Natural killer cell (primary cell): ENCODE data around the gene DUSP22. TPM values are rescaled to one million over a fixed set of nuclear protein-coding genes. Genes with fewer than 3 reads are reported as not detected.

Source experiments
- ATAC-seq, 3 donors: fragments of 150-1000 bp in 2 of 3; fragments of 200-7000 bp in 1 of 3; cut with Tn5 transposase; 1 replicate in 1 of 3; 2 replicates in 2 of 3; pipeline ENCODE4 v1.10.0; 2021; ENCODE audit warnings: mild to moderate bottlenecking in 2 of 3, moderate library complexity in 2 of 3
- DNase-seq, 2 donors: peaks; one replicate each; pipeline versions ENCODE4 v3.0.0 to v3.0.0-alpha.2; 2013 to 2021; ENCODE audit warnings: mixed read lengths in 1 of 2
- H3K27ac ChIP-seq: one replicate; pipeline ENCODE4 v1.5.1; 2013; ENCODE audit warnings: mild to moderate bottlenecking, low read length
- H3K27me3 ChIP-seq: one replicate; pipeline ENCODE4 v1.6.1; 2013; ENCODE audit warnings: low read length; ENCODE audit not compliant: control insufficient read depth, insufficient read depth
- H3K36me3 ChIP-seq: one replicate; pipeline ENCODE4 v1.6.1; 2013; ENCODE audit warnings: low read length; ENCODE audit not compliant: control insufficient read depth, insufficient read depth
- H3K4me1 ChIP-seq: one replicate; pipeline ENCODE4 v1.6.1; 2013; ENCODE audit warnings: low read length; ENCODE audit not compliant: control insufficient read depth, insufficient read depth
- H3K4me3 ChIP-seq: one replicate; pipeline ENCODE4 v1.5.1; 2013; ENCODE audit warnings: low read length
- H3K9me3 ChIP-seq: one replicate; pipeline ENCODE4 v1.6.1; 2013; ENCODE audit warnings: low read length; ENCODE audit not compliant: control insufficient read depth, insufficient read depth
- H3K27ac Mint-ChIP-seq, 2 donors: one replicate each; pipeline ENCODE4 v1.8.0; 2022; ENCODE audit warnings: mild to moderate bottlenecking in 2 of 2, mixed read lengths in 2 of 2, moderate library complexity in 1 of 2
- H3K27me3 Mint-ChIP-seq, 2 donors: one replicate each; pipeline ENCODE4 v1.8.0; 2022; ENCODE audit warnings: low read depth in 2 of 2, mixed read lengths in 2 of 2
- H3K36me3 Mint-ChIP-seq: one replicate; pipeline ENCODE4 v1.8.0; 2022; ENCODE audit warnings: mixed read lengths
- H3K4me1 Mint-ChIP-seq, 2 donors: one replicate each; pipeline ENCODE4 v1.8.0; 2022; ENCODE audit warnings: mixed read lengths in 2 of 2
- H3K4me3 Mint-ChIP-seq: one replicate; pipeline ENCODE4 v1.8.0; 2022; ENCODE audit warnings: mild to moderate bottlenecking, moderate library complexity, mixed read lengths
- H3K9me3 Mint-ChIP-seq, 2 donors: one replicate each; pipeline ENCODE4 v1.8.0; 2022; ENCODE audit warnings: mixed read lengths in 2 of 2
- WGBS: methylation state at CpG from one replicate; pipeline ENCODE4 v1.1.7; 2013; ENCODE audit warnings: missing lambda C conversion rate; ENCODE audit not compliant: insufficient coverage; 5-methylcytosine and 5-hydroxymethylcytosine counted together
- intact Hi-C: fragments of 100-400 bp; cut with micrococcal nuclease; formaldehyde crosslinking; loops from one replicate; pipeline ENCODE4 v1.14.2; 2022
- total RNA-seq, 4 donors: library from RNA; stranded (reverse); fragments of 120-200 nt in 1 of 4; gene quantifications; one replicate each; pipeline versions ENCODE4 v1.2.3 to v1.2.4, GENCODE V29; 2013 to 2022
- TF ChIP-seq, protein P1 (sequence below): fragments of 200-600 bp; IDR thresholded peaks from one replicate; pipeline ENCODE4 v1.8.0; 2022; ENCODE audit warnings: antibody characterized with exemption

Gene DUSP22
- total RNA-seq, 3 donors from 2014 or later (not counting 1 experiment from before 2014, with no cell fraction given), result 50.4 to 61.5 (median 56.6) TPM

- no peaks in the 10 kb centered on the region for H3K9me3 ChIP-seq
- Mint-ChIP-seq H3K4me3 (no peak overlapping the region), H3K9me3 (no peaks in the 10 kb centered on the region), H3K36me3 (no peaks in the 10 kb centered on the region), H3K27ac (no peak overlapping the region), H3K4me1 (peaks cover 36 to 38% of the 10 kb centered on the region in 2 donors), H3K27me3 (no peaks in the 10 kb centered on the region)
- no peak overlapping the region for H3K27ac ChIP-seq
- peaks cover 37% of the 10 kb centered on the region for H3K4me1 ChIP-seq
- no peak overlapping the region for H3K4me3 ChIP-seq
- H3K36me3 ChIP-seq, result no peaks in the 10 kb centered on the region
- WGBS, result 78% methylated on average over 10 of the region's 10 CpGs
- ATAC-seq (no peak), DNase-seq (no peak)
- TF ChIP-seq, protein P1, sequence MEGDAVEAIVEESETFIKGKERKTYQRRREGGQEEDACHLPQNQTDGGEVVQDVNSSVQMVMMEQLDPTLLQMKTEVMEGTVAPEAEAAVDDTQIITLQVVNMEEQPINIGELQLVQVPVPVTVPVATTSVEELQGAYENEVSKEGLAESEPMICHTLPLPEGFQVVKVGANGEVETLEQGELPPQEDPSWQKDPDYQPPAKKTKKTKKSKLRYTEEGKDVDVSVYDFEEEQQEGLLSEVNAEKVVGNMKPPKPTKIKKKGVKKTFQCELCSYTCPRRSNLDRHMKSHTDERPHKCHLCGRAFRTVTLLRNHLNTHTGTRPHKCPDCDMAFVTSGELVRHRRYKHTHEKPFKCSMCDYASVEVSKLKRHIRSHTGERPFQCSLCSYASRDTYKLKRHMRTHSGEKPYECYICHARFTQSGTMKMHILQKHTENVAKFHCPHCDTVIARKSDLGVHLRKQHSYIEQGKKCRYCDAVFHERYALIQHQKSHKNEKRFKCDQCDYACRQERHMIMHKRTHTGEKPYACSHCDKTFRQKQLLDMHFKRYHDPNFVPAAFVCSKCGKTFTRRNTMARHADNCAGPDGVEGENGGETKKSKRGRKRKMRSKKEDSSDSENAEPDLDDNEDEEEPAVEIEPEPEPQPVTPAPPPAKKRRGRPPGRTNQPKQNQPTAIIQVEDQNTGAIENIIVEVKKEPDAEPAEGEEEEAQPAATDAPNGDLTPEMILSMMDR, result no peak
- intact Hi-C loops, result no loop called here
- H3K27me3 ChIP-seq, result no peaks in the 10 kb centered on the region
These were observed 7.1 kb downstream of the DUSP22 start for GRCh38 chr6:299104-299980.

- Histone ChIP-seq H3K27ac (no peak overlapping the region), H3K27me3 (no peaks in the 10 kb centered on the region), H3K4me3 (no peak overlapping the region), H3K9me3 (no peaks in the 10 kb centered on the region), H3K36me3 (no peaks in the 10 kb centered on the region), H3K4me1 (peaks cover 36% of the 10 kb centered on the region)
- Mint-ChIP-seq H3K4me3 (no peak overlapping the region), H3K4me1 (peaks cover 29 to 38% of the 10 kb centered on the region in 2 donors), H3K9me3 (no peaks in the 10 kb centered on the region), H3K27me3 (no peaks in the 10 kb centered on the region), H3K36me3 (no peaks in the 10 kb centered on the region), H3K27ac (no peak overlapping the region)
- intact Hi-C loops, result no loop called here
- no peak for ATAC-seq
- TF ChIP-seq, protein P1, result no peak
- 92% methylated on average over 6 of the region's 6 CpGs for WGBS
- DNase-seq, result no peak
These were observed 7.7 kb downstream of the DUSP22 start for GRCh38 chr6:300026-300425.

- ATAC-seq (no peak), DNase-seq (no peak)
- H3K9me3 Mint-ChIP-seq, result no peaks in the 10 kb centered on the region
- no peaks in the 10 kb centered on the region for H3K9me3 ChIP-seq
- H3K36me3 ChIP-seq, result peaks cover 3% of the 10 kb centered on the region
- no peaks in the 10 kb centered on the region for H3K27me3 Mint-ChIP-seq
- WGBS, result 90% methylated on average over 10 of the region's 10 CpGs
- no peak overlapping the region for H3K4me3 Mint-ChIP-seq
- no peaks in the 10 kb centered on the region for H3K36me3 Mint-ChIP-seq
- peaks cover 24 to 33% of the 10 kb centered on the region in 2 donors for H3K4me1 Mint-ChIP-seq
- no peak overlapping the region for H3K27ac Mint-ChIP-seq
- intact Hi-C loops, result no loop called here
- TF ChIP-seq, protein P1, result no peak
- no peak overlapping the region for H3K27ac ChIP-seq
- no peak overlapping the region for H3K4me3 ChIP-seq
- H3K27me3 ChIP-seq, result no peaks in the 10 kb centered on the region
- H3K4me1 ChIP-seq, result peaks cover 29% of the 10 kb centered on the region
These were observed 8.4 kb downstream of the DUSP22 start for GRCh38 chr6:300494-301198.
